CD4-positive, alpha-beta T cell (primary cell): ENCODE measurements around the gene CCDC60. TPM values are rescaled to one million over a fixed set of nuclear protein-coding genes. Genes with fewer than 3 reads are reported as not detected.

Source experiments
- ATAC-seq: fragments of 200-7000 bp; cut with Tn5 transposase; one replicate; pipeline ENCODE4 v1.10.0; 2022; ENCODE audit warnings: mild to moderate bottlenecking; ENCODE audit not compliant: poor library complexity
- CTCF ChIA-PET: fragments of 350-600 bp; sonication (Branson Sonifier 250); formaldehyde crosslinking; loops from one replicate; lab custom pipeline; 2021; ENCODE audit warnings: antibody characterized with exemption, inconsistent platforms; lab: Charles Lee
- POLR2A ChIA-PET: fragments of 350-600 bp; sonication (Branson Sonifier 250); formaldehyde crosslinking; loops from one replicate; lab custom pipeline; 2021; ENCODE audit warnings: antibody characterized with exemption, inconsistent platforms; lab: Charles Lee
- DNase-seq, 14 experiments: peaks; one replicate each; pipeline ENCODE4 v3.0.0-alpha.2; 2013 to 2020; ENCODE audit warnings: mixed read lengths in 2 of 14
- H3K27ac ChIP-seq, 2 donors: one replicate each; pipeline versions ENCODE4 v1.5.1 to v1.7.0; 2013; ENCODE audit warnings: low read length in 2 of 2, low read depth in 1 of 2, mild to moderate bottlenecking in 1 of 2
- H3K27me3 ChIP-seq, 2 experiments: 1 replicate in 1 of 2; 2 replicates in 1 of 2; pipeline versions ENCODE4 v1.6.1 to v1.7.0; 2013; ENCODE audit warnings: low read length in 2 of 2, control low read depth in 1 of 2, mild to moderate bottlenecking in 1 of 2, moderate library complexity in 1 of 2; ENCODE audit not compliant: insufficient read depth in 2 of 2, control insufficient read depth in 1 of 2
- H3K36me3 ChIP-seq: one replicate; pipeline ENCODE4 v1.6.1; 2013; ENCODE audit warnings: low read length, control low read depth; ENCODE audit not compliant: insufficient read depth
- H3K4me1 ChIP-seq: one replicate; pipeline ENCODE4 v1.6.1; 2013; ENCODE audit warnings: low read length, control low read depth; ENCODE audit not compliant: insufficient read depth
- H3K4me3 ChIP-seq: one replicate; pipeline ENCODE4 v1.5.1; 2013; ENCODE audit warnings: mild to moderate bottlenecking, low read length, moderate library complexity
- H3K9me3 ChIP-seq, 2 experiments: 1 replicate in 1 of 2; 2 replicates in 1 of 2; pipeline versions ENCODE4 v1.6.1 to v1.7.0; 2013; ENCODE audit warnings: low read length in 2 of 2, mild to moderate bottlenecking in 2 of 2, control low read depth in 1 of 2, moderate library complexity in 1 of 2; ENCODE audit not compliant: control insufficient read depth in 1 of 2, insufficient read depth in 1 of 2
- H3K27ac Mint-ChIP-seq: one replicate; pipeline ENCODE4 v1.8.0; 2020; ENCODE audit warnings: mixed read lengths
- H3K27me3 Mint-ChIP-seq: one replicate; pipeline ENCODE4 v1.8.0; 2021; ENCODE audit warnings: mixed read lengths
- H3K36me3 Mint-ChIP-seq: one replicate; pipeline ENCODE4 v1.8.0; 2021; ENCODE audit warnings: low read depth, mixed read lengths
- H3K4me1 Mint-ChIP-seq: one replicate; pipeline ENCODE4 v1.8.0; 2021; ENCODE audit warnings: low read depth, mixed read lengths
- H3K4me3 Mint-ChIP-seq: one replicate; pipeline ENCODE4 v1.8.0; 2020; ENCODE audit warnings: mild to moderate bottlenecking, mixed read lengths
- H3K9me3 Mint-ChIP-seq: one replicate; pipeline ENCODE4 v1.8.0; 2020; ENCODE audit warnings: mixed read lengths
- CTCF ChIP-seq: fragments of 200-600 bp; IDR thresholded peaks from one replicate; pipeline ENCODE4 v1.8.0; 2022; ENCODE audit warnings: antibody characterized with exemption, mild to moderate bottlenecking
- intact Hi-C, 2 experiments: fragments of 100-400 bp; cut with DNase I in 1 of 2; cut with micrococcal nuclease in 1 of 2; formaldehyde crosslinking; loops; one replicate each; pipeline versions ENCODE4 v1.15.1 to v1.9.0; 2023 to 2025; cut with DNase I, micrococcal nuclease
- total RNA-seq, 174 experiments: library from RNA in 2 of 174; stranded (reverse) in 2 of 174; gene quantifications; one replicate each; pipeline ENCODE4 v1.2.3 and lab custom pipeline; 2021 to 2026

Gene CCDC60
- total RNA-seq, 2 experiments from 2014 or later = not detected

- ChIA-PET CTCF (no interaction called here), POLR2A (no interaction called here)
- Histone ChIP-seq H3K27ac (no peak overlapping the region), H3K4me1 (no peaks in the 10 kb centered on the region), H3K4me3 (no peak overlapping the region), H3K36me3 (no peaks in the 10 kb centered on the region), H3K9me3 (no peaks in the 10 kb centered on the region), H3K27me3 (peaks cover 0 to 2% of the 10 kb centered on the region in 2 experiments)
- Mint-ChIP-seq H3K4me1 (no peaks in the 10 kb centered on the region), H3K27me3 (peaks cover 34% of the 10 kb centered on the region), H3K27ac (no peak overlapping the region), H3K36me3 (no peaks in the 10 kb centered on the region), H3K4me3 (no peak overlapping the region), H3K9me3 (no peaks in the 10 kb centered on the region)
- intact Hi-C loops = no loop called here
- no peak for TF ChIP-seq CTCF
- DNase-seq (no peak), ATAC-seq (no peak)
Measured at GRCh38 chr12:119406811-119407210, 72.3 kb downstream of the CCDC60 start.

- ChIA-PET POLR2A (no interaction called here), CTCF (no interaction called here)
- intact Hi-C loops = no loop called here
- H3K36me3 Mint-ChIP-seq = no peaks in the 10 kb centered on the region
- H3K27ac Mint-ChIP-seq = no peak overlapping the region
- Histone ChIP-seq H3K27ac (no peak overlapping the region), H3K36me3 (no peaks in the 10 kb centered on the region), H3K9me3 (peaks cover 0 to 3% of the 10 kb centered on the region in 2 experiments), H3K4me1 (no peaks in the 10 kb centered on the region), H3K27me3 (peaks cover 2 to 5% of the 10 kb centered on the region in 2 experiments), H3K4me3 (no peak overlapping the region)
- no peak for ATAC-seq
- no peaks in the 10 kb centered on the region for H3K4me1 Mint-ChIP-seq
- TF ChIP-seq CTCF = no peak
- DNase-seq = no peak
- H3K4me3 Mint-ChIP-seq = no peak overlapping the region
- no peaks in the 10 kb centered on the region for H3K9me3 Mint-ChIP-seq
- peaks cover 48% of the 10 kb centered on the region for H3K27me3 Mint-ChIP-seq
Measured at GRCh38 chr12:119409043-119409442, 74.5 kb downstream of the CCDC60 start.

GRCh38 chr12:119410396-119410795 is 75.9 kb downstream of the CCDC60 start:
- intact Hi-C loops = no loop called here
- DNase-seq (no peak), ATAC-seq (no peak)
- H3K9me3 Mint-ChIP-seq = no peaks in the 10 kb centered on the region
- peaks cover 53% of the 10 kb centered on the region for H3K27me3 Mint-ChIP-seq
- H3K27me3 ChIP-seq = peaks cover 5% of the 10 kb centered on the region in 2 experiments
- H3K9me3 ChIP-seq = peaks cover 0 to 3% of the 10 kb centered on the region in 2 experiments
- no peak overlapping the region for H3K4me3 ChIP-seq
- H3K4me3 Mint-ChIP-seq = no peak overlapping the region
- no peak overlapping the region for H3K27ac Mint-ChIP-seq
- CTCF ChIA-PET = no interaction called here
- POLR2A ChIA-PET = no interaction called here
- TF ChIP-seq CTCF = no peak
- no peaks in the 10 kb centered on the region for H3K4me1 ChIP-seq
- no peak overlapping the region for H3K27ac ChIP-seq
- H3K4me1 Mint-ChIP-seq = no peaks in the 10 kb centered on the region
- no peaks in the 10 kb centered on the region for H3K36me3 Mint-ChIP-seq
- no peaks in the 10 kb centered on the region for H3K36me3 ChIP-seq
